Right ventricle myocardium inferior (tissue), 1 donor: ENCODE measurements around the gene TNP2. TPM values are rescaled to one million over a fixed set of nuclear protein-coding genes. Genes with fewer than 3 reads are reported as not detected.
A peak's percentile ranks its signal among the peaks of the same experiment; 100 is the strongest.
"Not testable (repeated sequence)": the region's sequence is repeated elsewhere in the genome, so short reads cannot be mapped to it uniquely, and the experiment has no call there.

Experiments used
- ATAC-seq: fragments of 200-7000 bp; cut with Tn5 transposase; one replicate; pipeline ENCODE4 v1.9.1; 2020; ENCODE audit warnings: mild to moderate bottlenecking, moderate library complexity
- DNase-seq: peaks from one replicate; pipeline ENCODE4 v3.0.0; 2021; ENCODE audit errors: missing footprints
- intact Hi-C: fragments of 100-400 bp; cut with DNase I; formaldehyde crosslinking; loops from one replicate; pipeline ENCODE4 v1.11.0; 2022
- microRNA-seq: library from miRNA; unstranded; fragments of <30 nt; microRNA quantifications from one replicate; pipeline ENCODE4 v1.2.0, GENCODE V29; 2020
- total RNA-seq: library from RNA; stranded (reverse); fragmentation: NEBNext Ultra II Directional; extraction: Animal tissue kit (Norgen Biotek cat#: 25700); gene quantifications from one replicate; pipeline ENCODE4 v1.2.1, GENCODE V29; 2021
- donor health status: DM: no; HTN: yes; CAD: no; lungs with severe emphysema.

The TNP2 gene
- total RNA-seq, 1 donor from 2014 or later: not detected

GRCh38 chr16:11232852-11233726 is 36.0 kb downstream of the TNP2 start:
- ATAC-seq: peak; percentile 53
- intact Hi-C loops: no loop called here
- peak; percentile 76 for DNase-seq

GRCh38 chr16:11232302-11232851 is 36.7 kb downstream of the TNP2 start:
- DNase-seq (no peak), ATAC-seq (no peak)
- intact Hi-C loops: no loop called here

- no peak for ATAC-seq
- no peak for DNase-seq
- intact Hi-C loops: no loop called here
Observed at GRCh38 chr16:11231367-11231970, 37.7 kb downstream of the TNP2 start.

GRCh38 chr16:11229906-11230305 is 39.2 kb downstream of the TNP2 start:
- DNase-seq: no peak
- intact Hi-C loops: no loop called here
- no peak for ATAC-seq

GRCh38 chr16:11229432-11229831 is 39.7 kb downstream of the TNP2 start:
- intact Hi-C loops: no loop called here
- DNase-seq: no peak
- ATAC-seq: no peak

GRCh38 chr16:11225677-11226549 is 43.2 kb downstream of the TNP2 start:
- ATAC-seq (no peak), DNase-seq (no peak)
- intact Hi-C loops: no loop called here

GRCh38 chr16:11224894-11225676 is 44.0 kb downstream of the TNP2 start:
- peak; percentile 21 for ATAC-seq
- intact Hi-C loops: no loop called here
- DNase-seq: no peak

GRCh38 chr16:11224096-11224893 is 44.8 kb downstream of the TNP2 start:
- DNase-seq (peak; percentile 92), ATAC-seq (peak; percentile 96)
- intact Hi-C loops: no loop called here

GRCh38 chr16:11220507-11220906 is 48.6 kb downstream of the TNP2 start:
- intact Hi-C loops, DNase-seq, ATAC-seq: not testable (repeated sequence)

GRCh38 chr16:11219178-11219577 is 49.9 kb downstream of the TNP2 start:
- ATAC-seq (no peak), DNase-seq (no peak)
- intact Hi-C loops: no loop called here

GRCh38 chr16:11218604-11218962 is 50.5 kb downstream of the TNP2 start:
- DNase-seq (no peak), ATAC-seq (no peak)
- intact Hi-C loops: no loop called here

Small RNA genes within 50 kb of the gene (microRNA-seq; reads per million reads assigned to microRNA genes)
- gene MIR548H2: not detected

Other genes starting within 250 kb of the TNP2 start
- gene SOCS1, start 13.1 kb downstream of the TNP2 start, total RNA-seq: 6.0 TPM
- gene PRM3, start 4.3 kb upstream of the TNP2 start, total RNA-seq: not detected
- not detected for gene PRM2, start 7.2 kb upstream of the TNP2 start, total RNA-seq
- gene PRM1, start 12.0 kb upstream of the TNP2 start, total RNA-seq: not detected
- 0.76 TPM for gene RMI2, start 76.1 kb upstream of the TNP2 start, total RNA-seq